Prostate gland (tissue), 2 donors: Measurements from ENCODE around the gene NRXN3. TPM values are rescaled to one million over a fixed set of nuclear protein-coding genes. Genes with fewer than 3 reads are reported as not detected.

ENCODE experiments used
- DNase-seq: peaks from one replicate; pipeline ENCODE4 v3.0.0-alpha.2; 2019; ENCODE audit warnings: low spot score
- H3K27ac ChIP-seq, 2 donors: fragments of 200-600 bp; sonication (generic); 2 replicates each; pipeline ENCODE4 v1.5.1; 2017 to 2019
- H3K27me3 ChIP-seq: fragments of 200-600 bp; sonication (generic); replicated peaks from 2 replicates; pipeline ENCODE4 v1.5.1; 2019; ENCODE audit not compliant: insufficient read depth
- H3K36me3 ChIP-seq, 2 donors: fragments of 200-600 bp; sonication (generic); 1 replicate in 1 of 2; 2 replicates in 1 of 2; pipeline versions ENCODE4 v1.5.1 to v1.8.1; 2017 to 2019
- H3K4me1 ChIP-seq: fragments of 200-600 bp; sonication (generic); replicated peaks from 2 replicates; pipeline ENCODE4 v1.5.1; 2019
- H3K4me3 ChIP-seq, 2 donors: fragments of 200-600 bp; sonication (generic); 2 replicates each; pipeline ENCODE4 v1.5.1; 2017 to 2019
- H3K9me3 ChIP-seq: fragments of 200-600 bp; sonication (generic); 2 replicates; pipeline ENCODE4 v1.5.1; 2017
- CTCF ChIP-seq, 4 experiments: fragments of 200-600 bp in 2 of 4; fragments of 450-650 bp in 2 of 4; sonication (generic) in 2 of 4; IDR thresholded peaks; 1 replicate in 3 of 4; 2 replicates in 1 of 4; pipeline ENCODE4 v1.5.1; 2016 to 2019; ENCODE audit warnings: antibody characterized with exemption in 4 of 4, mild to moderate bottlenecking in 2 of 4, moderate library complexity in 2 of 4
- POLR2A ChIP-seq: fragments of 450-650 bp; IDR thresholded peaks from one replicate; pipeline ENCODE4 v1.6.1; 2016; ENCODE audit warnings: antibody characterized with exemption, mild to moderate bottlenecking
- POLR2AphosphoS5 ChIP-seq: sonication (generic); formaldehyde crosslinking; IDR thresholded peaks from one replicate; pipeline ENCODE4 v1.6.1; 2017; ENCODE audit warnings: antibody characterized with exemption
- WGBS: methylation state at CpG from one replicate; pipeline ENCODE4 v1.1.5; 2018; 5-methylcytosine and 5-hydroxymethylcytosine counted together
- intact Hi-C: fragments of 100-400 bp; cut with DNase I; formaldehyde crosslinking; loops from one replicate; pipeline ENCODE4 v1.14.2; 2022
- total RNA-seq, 2 donors: library from RNA; depleted of rRNA; stranded (reverse); fragments of >200 nt; gene quantifications; one replicate each; pipeline ENCODE4 v1.1.0, GENCODE V29; 2016

The NRXN3 gene
- total RNA-seq, 2 donors from 2014 or later: 6.6 to 8.2 TPM

GRCh38 chr14:78714711-78715110 is 544.5 kb downstream of the NRXN3 start:
- Histone ChIP-seq H3K9me3 (no peaks in the 10 kb centered on the region), H3K27me3 (no peaks in the 10 kb centered on the region), H3K36me3 (no peaks in the 10 kb centered on the region), H3K4me3 (no peak overlapping the region), H3K4me1 (no peaks in the 10 kb centered on the region), H3K27ac (no peak overlapping the region)
- DNase-seq: no peak
- intact Hi-C loops: no loop called here
- 94% methylated on average over 18 of the region's 18 CpGs for WGBS
- no peak for TF ChIP-seq POLR2A
- no peak for TF ChIP-seq CTCF (IDR thresholded peaks at IDR 0.05)
- TF ChIP-seq POLR2AphosphoS5: no peak

GRCh38 chr14:78721756-78722480 is 551.7 kb downstream of the NRXN3 start:
- intact Hi-C loops: no loop called here
- no peaks in the 10 kb centered on the region for H3K9me3 ChIP-seq
- WGBS: 66% methylated on average over 6 of the region's 6 CpGs

GRCh38 chr14:78725086-78725485 is 554.9 kb downstream of the NRXN3 start:
- Histone ChIP-seq H3K4me1 (no peaks in the 10 kb centered on the region), H3K27me3 (no peaks in the 10 kb centered on the region), H3K4me3 (no peak overlapping the region), H3K36me3 (no peaks in the 10 kb centered on the region), H3K9me3 (no peaks in the 10 kb centered on the region), H3K27ac (no peak overlapping the region)
- DNase-seq: no peak
- intact Hi-C loops: no loop called here
- 39% methylated on average over 1 of the region's 1 CpG for WGBS
- TF ChIP-seq POLR2A (no peak), POLR2AphosphoS5 (no peak), CTCF (IDR thresholded peaks at IDR 0.05) (no peak)

More at GRCh38 chr14:78721756-78722480, 551.7 kb downstream of the NRXN3 start:
- no peaks in the 10 kb centered on the region for H3K36me3 ChIP-seq
- DNase-seq: no peak
- no peak overlapping the region for H3K4me3 ChIP-seq
- no peak overlapping the region for H3K27ac ChIP-seq
- no peak for TF ChIP-seq POLR2A
- no peak for TF ChIP-seq POLR2AphosphoS5
- no peak for TF ChIP-seq CTCF (IDR thresholded peaks at IDR 0.05)
- H3K4me1 ChIP-seq: no peaks in the 10 kb centered on the region
- no peaks in the 10 kb centered on the region for H3K27me3 ChIP-seq

- H3K27ac ChIP-seq: no peak overlapping the region
- no peak for TF ChIP-seq POLR2AphosphoS5
- TF ChIP-seq POLR2A: no peak
- no peak for TF ChIP-seq CTCF (IDR thresholded peaks at IDR 0.05)
- H3K4me1 ChIP-seq: no peaks in the 10 kb centered on the region
- H3K27me3 ChIP-seq: peaks cover 5% of the 10 kb centered on the region
- no peak for DNase-seq
- intact Hi-C loops: no loop called here
- H3K9me3 ChIP-seq: no peaks in the 10 kb centered on the region
- WGBS: 52% methylated on average over 3 of the region's 3 CpGs
- no peak overlapping the region for H3K4me3 ChIP-seq
- H3K36me3 ChIP-seq: no peaks in the 10 kb centered on the region
These were observed 566.9 kb downstream of the NRXN3 start for GRCh38 chr14:78737116-78737515.

GRCh38 chr14:78737601-78738000 is 567.4 kb downstream of the NRXN3 start:
- WGBS: 70% methylated on average over 6 of the region's 6 CpGs
- TF ChIP-seq POLR2A (no peak), CTCF (IDR thresholded peaks at IDR 0.05) (no peak), POLR2AphosphoS5 (no peak)
- H3K36me3 ChIP-seq: no peaks in the 10 kb centered on the region

More at GRCh38 chr14:78737601-78738000, 567.4 kb downstream of the NRXN3 start:
- H3K9me3 ChIP-seq: no peaks in the 10 kb centered on the region
- H3K27me3 ChIP-seq: peaks cover 5% of the 10 kb centered on the region
- no peak overlapping the region for H3K4me3 ChIP-seq
- DNase-seq: no peak
- no peak overlapping the region for H3K27ac ChIP-seq
- intact Hi-C loops: no loop called here
- H3K4me1 ChIP-seq: no peaks in the 10 kb centered on the region
